Fibroblast of lung (primary cell): ENCODE data around the gene PJVK. TPM values are rescaled to one million over a fixed set of nuclear protein-coding genes. Genes with fewer than 3 reads are reported as not detected.
A peak's percentile ranks its signal among the peaks of the same experiment; 100 is the strongest.

ENCODE experiments used
- DNase-seq, 2 donors: peaks; one replicate each; pipeline versions ENCODE4 v3.0.0 to v3.0.0-alpha.2; 2010; ENCODE audit warnings: low read depth in 2 of 2
- H2AFZ ChIP-seq: 2 replicates; pipeline ENCODE4 v1.5.1; 2012; ENCODE audit warnings: low read length, control low read depth, inconsistent platforms
- H3K27ac ChIP-seq: 2 replicates; pipeline ENCODE4 v1.5.1; 2011; ENCODE audit warnings: low read length, control low read depth; ENCODE audit not compliant: insufficient read depth
- H3K27me3 ChIP-seq: 2 replicates; pipeline ENCODE4 v1.5.1; 2011; ENCODE audit warnings: mild to moderate bottlenecking, low read length; ENCODE audit not compliant: control insufficient read depth, insufficient read depth
- H3K36me3 ChIP-seq: 2 replicates; pipeline ENCODE4 v1.5.1; 2011; ENCODE audit warnings: low read length; ENCODE audit not compliant: control insufficient read depth, insufficient read depth
- H3K4me1 ChIP-seq: 2 replicates; pipeline ENCODE4 v1.5.1; 2011; ENCODE audit warnings: low read length; ENCODE audit not compliant: control insufficient read depth, insufficient read depth; ENCODE audit errors: extremely low read depth
- H3K4me2 ChIP-seq: 2 replicates; pipeline ENCODE4 v1.5.1; 2011; ENCODE audit warnings: low read length, control low read depth; ENCODE audit not compliant: insufficient read depth; ENCODE audit errors: extremely low read depth
- H3K4me3 ChIP-seq, 4 experiments: fragments of 200-600 bp in 1 of 4; sonication (generic) in 1 of 4; replicated peaks in 1 of 4; 2 replicates each; pipeline ENCODE4 v1.5.1; 2011 to 2016; ENCODE audit warnings: low read length in 4 of 4, low read depth in 3 of 4, mild to moderate bottlenecking in 3 of 4, control low read depth in 2 of 4, inconsistent platforms in 1 of 4, mixed read lengths in 1 of 4; ENCODE audit not compliant: insufficient read depth in 1 of 4; ENCODE audit errors: control extremely low read depth in 1 of 4
- H3K79me2 ChIP-seq: 2 replicates; pipeline ENCODE4 v1.5.1; 2012; ENCODE audit warnings: mild to moderate bottlenecking, low read length, inconsistent platforms; ENCODE audit not compliant: control insufficient read depth, insufficient read depth
- H3K9ac ChIP-seq: 2 replicates; pipeline ENCODE4 v1.5.1; 2011; ENCODE audit warnings: mild to moderate bottlenecking, low read length, control low read depth; ENCODE audit not compliant: insufficient read depth
- H3K9me3 ChIP-seq: 2 replicates; pipeline ENCODE4 v1.5.1; 2012; ENCODE audit warnings: low read depth, low read length; ENCODE audit not compliant: control insufficient read depth, insufficient read depth
- H4K20me1 ChIP-seq: 2 replicates; pipeline ENCODE4 v1.5.1; 2011; ENCODE audit warnings: low read length; ENCODE audit not compliant: control insufficient read depth, insufficient read depth; ENCODE audit errors: extremely low read depth
- EZH2 ChIP-seq: IDR thresholded peaks from 2 replicates; pipeline ENCODE4 v1.5.1; 2012; ENCODE audit warnings: low read length, control low read depth, mild to moderate bottlenecking; ENCODE audit errors: missing control alignments
- polyA plus RNA-seq, 2 donors: library from polyadenylated mRNA; depleted of rRNA in 1 of 2; stranded (reverse) in 1 of 2; unstranded in 1 of 2; fragments of >200 nt; gene quantifications; 2 replicates each; pipeline ENCODE4 v1.2.1, GENCODE V29; 2011 to 2012; ENCODE audit warnings: missing spikeins in 1 of 2
- total RNA-seq: library from RNA; depleted of rRNA; stranded (reverse); fragments of >200 nt; gene quantifications from 2 replicates; pipeline ENCODE4 v1.2.1, GENCODE V29; 2014
- TF ChIP-seq, protein P1 (sequence below), 2 donors: IDR thresholded peaks in 1 of 2; conservative IDR thresholded peaks in 1 of 2; 1 replicate in 1 of 2; 2 replicates in 1 of 2; pipeline ENCODE4 v1.5.1; 2011 to 2012; ENCODE audit warnings: low read length in 2 of 2, control low read depth in 1 of 2, inconsistent platforms in 1 of 2, low read depth in 1 of 2, mild to moderate bottlenecking in 1 of 2

PJVK gene
- total and polyA plus RNA-seq, 2 donors (not counting 1 experiment from before 2014, with no cell fraction given), result 1.4 to 4.3 TPM

DNA sequence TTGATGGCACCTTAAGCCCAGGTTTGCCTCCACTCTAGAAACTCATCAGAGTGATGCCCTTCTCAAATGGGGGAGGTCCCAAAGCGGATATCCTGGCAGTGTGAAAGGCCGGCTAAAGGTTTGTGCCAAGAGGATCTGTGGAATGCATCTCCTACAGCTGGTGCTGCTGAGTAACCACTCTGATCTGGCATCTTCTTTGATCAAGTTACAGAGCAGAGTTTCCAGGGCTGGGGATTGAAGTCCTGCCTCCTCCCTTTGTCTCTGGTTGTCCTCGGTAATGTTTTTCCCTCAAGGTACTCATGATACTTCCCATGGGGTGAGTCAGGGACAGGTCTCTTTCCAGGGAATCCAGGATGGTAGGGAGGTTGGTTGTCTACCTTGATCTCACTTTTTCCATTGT, 24.8 kb upstream of the PJVK start:
- Histone ChIP-seq H3K36me3 (no peaks in the 10 kb centered on the region), H3K79me2 (no peaks in the 10 kb centered on the region), H3K4me2 (no peak overlapping the region), H3K9ac (no peak overlapping the region), H3K4me3 (no peak overlapping the region), H3K27me3 (no peaks in the 10 kb centered on the region), H3K4me1 (no peaks in the 10 kb centered on the region), H3K9me3 (no peaks in the 10 kb centered on the region), H4K20me1 (no peaks in the 10 kb centered on the region), H3K27ac (no peak overlapping the region), H2AFZ (no peak overlapping the region)
- TF ChIP-seq, protein P1, sequence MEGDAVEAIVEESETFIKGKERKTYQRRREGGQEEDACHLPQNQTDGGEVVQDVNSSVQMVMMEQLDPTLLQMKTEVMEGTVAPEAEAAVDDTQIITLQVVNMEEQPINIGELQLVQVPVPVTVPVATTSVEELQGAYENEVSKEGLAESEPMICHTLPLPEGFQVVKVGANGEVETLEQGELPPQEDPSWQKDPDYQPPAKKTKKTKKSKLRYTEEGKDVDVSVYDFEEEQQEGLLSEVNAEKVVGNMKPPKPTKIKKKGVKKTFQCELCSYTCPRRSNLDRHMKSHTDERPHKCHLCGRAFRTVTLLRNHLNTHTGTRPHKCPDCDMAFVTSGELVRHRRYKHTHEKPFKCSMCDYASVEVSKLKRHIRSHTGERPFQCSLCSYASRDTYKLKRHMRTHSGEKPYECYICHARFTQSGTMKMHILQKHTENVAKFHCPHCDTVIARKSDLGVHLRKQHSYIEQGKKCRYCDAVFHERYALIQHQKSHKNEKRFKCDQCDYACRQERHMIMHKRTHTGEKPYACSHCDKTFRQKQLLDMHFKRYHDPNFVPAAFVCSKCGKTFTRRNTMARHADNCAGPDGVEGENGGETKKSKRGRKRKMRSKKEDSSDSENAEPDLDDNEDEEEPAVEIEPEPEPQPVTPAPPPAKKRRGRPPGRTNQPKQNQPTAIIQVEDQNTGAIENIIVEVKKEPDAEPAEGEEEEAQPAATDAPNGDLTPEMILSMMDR (conservative IDR thresholded peaks at IDR 0.05 in 1 of 2, IDR thresholded peaks at IDR 0.05 in 1 of 2; ENCODE audit: low read depth in 1 of 2, low read length in 2 of 2), result no peak
- no peak for TF ChIP-seq EZH2
- peak in 1 of 2 donors; percentile 57 for DNase-seq

DNA sequence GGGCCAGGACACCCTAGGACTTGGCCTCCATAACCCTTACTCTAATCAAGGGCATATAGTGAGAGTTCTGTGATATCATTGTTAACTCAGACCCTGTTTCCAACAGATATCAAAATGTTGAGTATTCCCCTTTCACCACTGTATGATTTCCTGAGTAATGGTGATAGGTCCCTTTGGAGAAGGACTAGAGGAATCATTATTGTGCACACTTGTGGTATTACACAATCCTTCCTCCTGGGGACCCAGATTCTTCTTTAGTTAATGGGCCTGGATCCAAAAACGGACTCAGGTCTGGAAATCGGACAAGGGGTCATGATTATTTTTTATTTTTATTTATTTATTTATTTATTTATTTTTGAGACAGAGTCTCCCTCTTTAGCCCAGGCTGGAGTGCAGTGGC, 23.7 kb upstream of the PJVK start:
- TF ChIP-seq, protein P1 (conservative IDR thresholded peaks at IDR 0.05 in 1 of 2, IDR thresholded peaks at IDR 0.05 in 1 of 2; ENCODE audit: low read depth in 1 of 2, low read length in 2 of 2), result no peak
- TF ChIP-seq EZH2, result no peak
- DNase-seq, result no peak
- no peak overlapping the region for H3K27ac ChIP-seq
- no peaks in the 10 kb centered on the region for H3K79me2 ChIP-seq
- H3K4me2 ChIP-seq, result no peak overlapping the region
- H3K36me3 ChIP-seq, result no peaks in the 10 kb centered on the region
- H3K27me3 ChIP-seq, result no peaks in the 10 kb centered on the region
- H3K4me3 ChIP-seq, result no peak overlapping the region
- no peaks in the 10 kb centered on the region for H4K20me1 ChIP-seq
- no peaks in the 10 kb centered on the region for H3K4me1 ChIP-seq
- no peak overlapping the region for H2AFZ ChIP-seq
- no peaks in the 10 kb centered on the region for H3K9me3 ChIP-seq
- H3K9ac ChIP-seq, result no peak overlapping the region

DNA sequence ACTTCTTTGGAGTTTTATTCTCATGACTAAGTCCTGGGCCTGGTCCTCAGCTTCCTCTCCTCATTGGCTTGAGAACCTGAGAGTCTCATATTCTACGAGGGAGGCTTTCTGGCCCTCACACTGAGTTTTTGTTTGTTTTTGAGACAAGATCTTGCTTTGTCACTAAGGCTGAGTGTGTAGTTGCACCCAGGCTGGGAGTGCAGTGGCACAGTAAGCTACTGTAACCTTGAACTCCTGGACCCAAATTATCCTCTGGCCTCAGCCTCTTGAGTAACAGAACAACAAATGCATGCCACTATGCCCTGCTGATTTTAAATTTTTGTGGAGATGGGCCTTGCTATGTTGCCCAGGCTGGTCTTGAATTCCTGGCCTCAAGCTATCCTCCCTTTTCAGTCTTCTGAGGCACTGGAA, 22.8 kb upstream of the PJVK start:
- DNase-seq, result no peak
- Histone ChIP-seq H3K9me3 (no peaks in the 10 kb centered on the region), H3K4me3 (no peak overlapping the region), H3K4me1 (no peaks in the 10 kb centered on the region), H3K4me2 (no peak overlapping the region), H3K27ac (no peak overlapping the region), H3K36me3 (no peaks in the 10 kb centered on the region), H3K79me2 (no peaks in the 10 kb centered on the region), H3K9ac (no peak overlapping the region), H2AFZ (no peak overlapping the region), H3K27me3 (no peaks in the 10 kb centered on the region), H4K20me1 (no peaks in the 10 kb centered on the region)
- TF ChIP-seq, protein P1 (conservative IDR thresholded peaks at IDR 0.05 in 1 of 2, IDR thresholded peaks at IDR 0.05 in 1 of 2; ENCODE audit: low read depth in 1 of 2, low read length in 2 of 2), result no peak
